Mesodermal cell (in vitro differentiated cells): ENCODE data around the gene GARIN5A.
"Not testable (repeated sequence)": the region's sequence is repeated elsewhere in the genome, so short reads cannot be mapped to it uniquely, and the experiment has no call there.

Source experiments
- H3K27ac ChIP-seq: 2 replicates; pipeline ENCODE4 v1.7.0; 2013; ENCODE audit warnings: mild to moderate bottlenecking, low read depth, low read length, moderate library complexity; ENCODE audit not compliant: severe bottlenecking
- H3K36me3 ChIP-seq: 2 replicates; pipeline ENCODE4 v1.7.1; 2013; ENCODE audit warnings: mild to moderate bottlenecking, low read length, moderate library complexity; ENCODE audit not compliant: control insufficient read depth, insufficient read depth
- H3K4me1 ChIP-seq: one replicate; pipeline ENCODE4 v1.7.1; 2013; ENCODE audit warnings: mild to moderate bottlenecking, low read length; ENCODE audit not compliant: insufficient read depth, control insufficient read depth, poor library complexity, severe bottlenecking
- H3K4me3 ChIP-seq: 2 replicates; pipeline ENCODE4 v1.7.0; 2013; ENCODE audit warnings: low read length, control low read depth, mild to moderate bottlenecking; ENCODE audit not compliant: insufficient read depth, poor library complexity, severe bottlenecking; ENCODE audit errors: extremely low read depth
- H3K9me3 ChIP-seq: 2 replicates; pipeline ENCODE4 v1.7.1; 2013; ENCODE audit warnings: mild to moderate bottlenecking, low read length, moderate library complexity; ENCODE audit not compliant: control insufficient read depth
- WGBS, 2 experiments: methylation state at CpG; one replicate each; pipeline ENCODE4 v1.1.5; 2013; ENCODE audit warnings: missing lambda C conversion rate in 2 of 2; ENCODE audit not compliant: insufficient coverage in 2 of 2; 5-methylcytosine and 5-hydroxymethylcytosine counted together

The GARIN5A gene

GRCh38 chr19:50449236-50449899, 27.3 kb downstream of the GARIN5A start:
- Histone ChIP-seq H3K36me3 (no peaks in the 10 kb centered on the region), H3K4me3 (no peak overlapping the region), H3K9me3 (no peaks in the 10 kb centered on the region), H3K27ac (no peak overlapping the region), H3K4me1 (no peaks in the 10 kb centered on the region)
- 84% methylated on average over 9 to 10 of the region's 14 CpGs for WGBS, 2 experiments

GRCh38 chr19:50447750-50448149, 28.9 kb downstream of the GARIN5A start:
- H3K4me3 ChIP-seq: no peak overlapping the region

GRCh38 chr19:50447053-50447452, 29.6 kb downstream of the GARIN5A start:
- Histone ChIP-seq H3K36me3 (no peaks in the 10 kb centered on the region), H3K4me3 (no peak overlapping the region), H3K9me3 (no peaks in the 10 kb centered on the region), H3K4me1 (no peaks in the 10 kb centered on the region), H3K27ac (no peak overlapping the region)
- WGBS, 2 experiments: 83 to 90% methylated on average over 1 to 2 of the region's 5 CpGs

More at GRCh38 chr19:50447750-50448149, 28.9 kb downstream of the GARIN5A start:
- no peak overlapping the region for H3K27ac ChIP-seq
- 94 to 95% methylated on average over 7 of the region's 10 CpGs for WGBS, 2 experiments
- H3K36me3 ChIP-seq: no peaks in the 10 kb centered on the region
- H3K9me3 ChIP-seq: no peaks in the 10 kb centered on the region
- no peaks in the 10 kb centered on the region for H3K4me1 ChIP-seq

GRCh38 chr19:50444059-50444458, 32.6 kb downstream of the GARIN5A start:
- no peaks in the 10 kb centered on the region for H3K36me3 ChIP-seq
- H3K4me1 ChIP-seq: no peaks in the 10 kb centered on the region
- no peaks in the 10 kb centered on the region for H3K9me3 ChIP-seq
- H3K27ac ChIP-seq: no peak overlapping the region
- WGBS, 2 experiments: 31 to 50% methylated on average over 1 of the region's 1 CpG
- H3K4me3 ChIP-seq: no peak overlapping the region

GRCh38 chr19:50439130-50439529, 37.5 kb downstream of the GARIN5A start:
- H3K36me3 ChIP-seq, H3K4me3 ChIP-seq, H3K27ac ChIP-seq, H3K9me3 ChIP-seq, H3K4me1 ChIP-seq: not testable (repeated sequence)
- 80% methylated on average over 1 of the region's 2 CpGs for WGBS, 2 experiments

GRCh38 chr19:50437862-50438449, 38.7 kb downstream of the GARIN5A start:
- 86 to 87% methylated on average over 1 to 4 of the region's 5 CpGs for WGBS, 2 experiments
- Histone ChIP-seq H3K4me3 (no peak overlapping the region), H3K9me3 (no peaks in the 10 kb centered on the region), H3K4me1 (no peaks in the 10 kb centered on the region), H3K36me3 (no peaks in the 10 kb centered on the region), H3K27ac (no peak overlapping the region)

- Histone ChIP-seq H3K4me1 (peaks cover 3% of the 10 kb centered on the region), H3K36me3 (no peaks in the 10 kb centered on the region), H3K27ac (no peak overlapping the region), H3K4me3 (no peak overlapping the region), H3K9me3 (no peaks in the 10 kb centered on the region)
- 87 to 93% methylated on average over 6 to 8 of the region's 12 CpGs for WGBS, 2 experiments
These were observed 41.0 kb downstream of the GARIN5A start for GRCh38 chr19:50435627-50436026.

- Histone ChIP-seq H3K4me1 (peaks cover 3% of the 10 kb centered on the region), H3K27ac (no peak overlapping the region), H3K36me3 (no peaks in the 10 kb centered on the region), H3K4me3 (no peak overlapping the region), H3K9me3 (no peaks in the 10 kb centered on the region)
- WGBS, 2 experiments: 88 to 91% methylated on average over 10 to 16 of the region's 17 CpGs
These were observed 41.4 kb downstream of the GARIN5A start for GRCh38 chr19:50435221-50435620.

GRCh38 chr19:50434525-50434924, 42.1 kb downstream of the GARIN5A start:
- 67 to 76% methylated on average over 9 to 10 of the region's 12 CpGs for WGBS, 2 experiments

GRCh38 chr19:50433201-50434180, 43.2 kb downstream of the GARIN5A start:
- H3K9me3 ChIP-seq: no peaks in the 10 kb centered on the region
- WGBS, 2 experiments: 89 to 91% methylated on average over 14 to 18 of the region's 19 CpGs
- H3K4me3 ChIP-seq: no peak overlapping the region
- no peak overlapping the region for H3K27ac ChIP-seq
- H3K4me1 ChIP-seq: peaks cover 3% of the 10 kb centered on the region
- H3K36me3 ChIP-seq: no peaks in the 10 kb centered on the region

More at GRCh38 chr19:50434525-50434924, 42.1 kb downstream of the GARIN5A start:
- H3K4me3 ChIP-seq: no peak overlapping the region
- H3K36me3 ChIP-seq: no peaks in the 10 kb centered on the region
- peaks cover 3% of the 10 kb centered on the region for H3K4me1 ChIP-seq
- H3K27ac ChIP-seq: no peak overlapping the region
- no peaks in the 10 kb centered on the region for H3K9me3 ChIP-seq
